ENCODE data around the gene ACOX3. TPM values are rescaled to one million over a fixed set of nuclear protein-coding genes. Genes with fewer than 3 reads are reported as not detected.

The ACOX3 gene
- polyA plus RNA-seq, 2 donors: 31.8 to 36.1 TPM

GRCh38 chr4:8325291-8325973 lies 115.1 kb downstream of the ACOX3 start:
- Histone ChIP-seq H3K36me3 (ENCODE audit: control insufficient read depth in 2 of 2, insufficient read depth in 2 of 2, low read length in 1 of 2) (no peaks in the 10 kb centered on the region), H3K4me1 (ENCODE audit: control insufficient read depth in 2 of 2, insufficient read depth in 2 of 2, low read length in 1 of 2) (peaks cover 0 to under 1% of the 10 kb centered on the region in 2 donors), H3K27me3 (ENCODE audit: control insufficient read depth in 1 of 2, insufficient read depth in 2 of 2, low read length in 2 of 2) (no peaks in the 10 kb centered on the region), H3K4me3 (ENCODE audit: low read depth in 1 of 2, low read length in 2 of 2) (no peak overlapping the region), H3K9me3 (ENCODE audit: control insufficient read depth in 2 of 2, insufficient read depth in 1 of 2, low read depth in 1 of 2, low read length in 1 of 2) (peaks cover 0 to 3% of the 10 kb centered on the region in 2 donors), H3K27ac (ENCODE audit: low read depth in 2 of 2, low read length in 1 of 2) (peak overlapping the region in 1 of 2 donors; percentile 23)
- WGBS, 2 donors: 80 to 81% methylated on average over 8 of the region's 8 CpGs

DNA sequence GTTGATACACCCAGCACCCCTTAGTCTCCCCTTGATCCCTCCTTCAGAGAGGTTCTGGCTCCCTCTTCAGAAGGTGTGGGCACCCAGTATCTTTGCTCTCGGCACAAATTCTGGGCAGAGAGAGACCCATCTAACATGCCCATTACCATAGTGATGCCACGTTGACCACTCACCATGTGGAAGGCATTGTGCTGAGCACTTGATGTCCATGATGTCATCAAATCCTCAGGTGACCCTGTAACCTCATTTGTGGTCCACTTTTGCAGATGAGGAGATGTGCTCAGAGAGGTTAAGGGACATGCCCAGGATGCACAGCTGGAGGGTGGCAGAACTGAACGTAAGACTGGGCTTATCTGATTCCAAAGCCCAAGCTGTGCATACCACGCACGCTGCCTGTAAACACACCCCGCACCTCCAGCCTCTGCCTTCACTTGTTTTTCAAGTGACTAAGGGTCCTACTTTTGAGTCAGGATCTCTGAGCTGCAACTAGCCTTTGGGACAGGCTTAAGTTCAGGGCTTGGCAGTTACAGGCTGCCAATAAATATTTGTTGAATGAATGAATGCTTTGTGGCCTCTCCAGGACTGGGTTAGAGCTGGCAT lies 115.8 kb downstream of the ACOX3 start:
- WGBS, 2 donors: 63 to 68% methylated on average over 6 of the region's 6 CpGs
- peaks cover 0 to 3% of the 10 kb centered on the region in 2 donors for H3K9me3 ChIP-seq (ENCODE audit: control insufficient read depth in 2 of 2, insufficient read depth in 1 of 2, low read depth in 1 of 2, low read length in 1 of 2)

DNA sequence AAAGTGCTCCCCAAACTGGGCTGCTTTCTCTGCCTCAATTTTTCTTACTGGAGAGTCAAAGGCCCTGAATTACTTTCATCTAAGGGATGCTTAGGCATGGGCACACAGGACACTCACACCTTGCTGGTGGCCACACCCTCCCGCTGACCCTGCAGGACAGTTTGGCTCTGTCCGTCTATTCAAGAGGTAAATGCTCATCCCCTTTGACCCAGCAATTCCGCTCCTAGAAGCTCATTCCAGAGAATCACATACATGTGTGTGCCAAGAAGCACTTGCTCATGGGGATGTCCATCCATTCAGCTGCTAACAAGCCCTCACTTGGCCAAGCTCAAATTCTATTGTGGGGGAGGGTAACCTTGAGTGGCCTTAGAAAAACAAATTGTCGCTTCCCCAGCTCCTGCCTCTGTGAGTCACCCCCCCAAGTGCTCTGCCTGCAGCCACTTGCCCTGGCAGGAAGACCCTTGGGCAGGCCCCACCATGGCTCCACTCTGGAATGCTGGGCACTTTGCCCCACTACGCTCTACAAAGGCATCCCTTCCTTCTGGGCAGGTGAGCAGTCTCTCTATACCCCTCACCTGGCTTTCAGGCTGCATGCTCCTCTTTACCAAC lies 116.5 kb downstream of the ACOX3 start:
- Histone ChIP-seq H3K4me1 (ENCODE audit: control insufficient read depth in 2 of 2, insufficient read depth in 2 of 2, low read length in 1 of 2) (peaks cover 0 to 7% of the 10 kb centered on the region in 2 donors), H3K27ac (ENCODE audit: low read depth in 2 of 2, low read length in 1 of 2) (no peak overlapping the region), H3K4me3 (ENCODE audit: low read depth in 1 of 2, low read length in 2 of 2) (no peak overlapping the region), H3K9me3 (ENCODE audit: control insufficient read depth in 2 of 2, insufficient read depth in 1 of 2, low read depth in 1 of 2, low read length in 1 of 2) (peaks cover 0 to 3% of the 10 kb centered on the region in 2 donors), H3K27me3 (ENCODE audit: control insufficient read depth in 1 of 2, insufficient read depth in 2 of 2, low read length in 2 of 2) (no peaks in the 10 kb centered on the region), H3K36me3 (ENCODE audit: control insufficient read depth in 2 of 2, insufficient read depth in 2 of 2, low read length in 1 of 2) (no peaks in the 10 kb centered on the region)
- 64 to 71% methylated on average over 5 of the region's 5 CpGs for WGBS, 2 donors

More for the DNA sequence above, 115.8 kb downstream of the ACOX3 start:
- peaks cover 0 to 5% of the 10 kb centered on the region in 2 donors for H3K4me1 ChIP-seq (ENCODE audit: control insufficient read depth in 2 of 2, insufficient read depth in 2 of 2, low read length in 1 of 2)
- H3K36me3 ChIP-seq (ENCODE audit: control insufficient read depth in 2 of 2, insufficient read depth in 2 of 2, low read length in 1 of 2): no peaks in the 10 kb centered on the region
- no peak overlapping the region for H3K27ac ChIP-seq (ENCODE audit: low read depth in 2 of 2, low read length in 1 of 2)
- no peak overlapping the region for H3K4me3 ChIP-seq (ENCODE audit: low read depth in 1 of 2, low read length in 2 of 2)
- H3K27me3 ChIP-seq (ENCODE audit: control insufficient read depth in 1 of 2, insufficient read depth in 2 of 2, low read length in 2 of 2): no peaks in the 10 kb centered on the region

DNA sequence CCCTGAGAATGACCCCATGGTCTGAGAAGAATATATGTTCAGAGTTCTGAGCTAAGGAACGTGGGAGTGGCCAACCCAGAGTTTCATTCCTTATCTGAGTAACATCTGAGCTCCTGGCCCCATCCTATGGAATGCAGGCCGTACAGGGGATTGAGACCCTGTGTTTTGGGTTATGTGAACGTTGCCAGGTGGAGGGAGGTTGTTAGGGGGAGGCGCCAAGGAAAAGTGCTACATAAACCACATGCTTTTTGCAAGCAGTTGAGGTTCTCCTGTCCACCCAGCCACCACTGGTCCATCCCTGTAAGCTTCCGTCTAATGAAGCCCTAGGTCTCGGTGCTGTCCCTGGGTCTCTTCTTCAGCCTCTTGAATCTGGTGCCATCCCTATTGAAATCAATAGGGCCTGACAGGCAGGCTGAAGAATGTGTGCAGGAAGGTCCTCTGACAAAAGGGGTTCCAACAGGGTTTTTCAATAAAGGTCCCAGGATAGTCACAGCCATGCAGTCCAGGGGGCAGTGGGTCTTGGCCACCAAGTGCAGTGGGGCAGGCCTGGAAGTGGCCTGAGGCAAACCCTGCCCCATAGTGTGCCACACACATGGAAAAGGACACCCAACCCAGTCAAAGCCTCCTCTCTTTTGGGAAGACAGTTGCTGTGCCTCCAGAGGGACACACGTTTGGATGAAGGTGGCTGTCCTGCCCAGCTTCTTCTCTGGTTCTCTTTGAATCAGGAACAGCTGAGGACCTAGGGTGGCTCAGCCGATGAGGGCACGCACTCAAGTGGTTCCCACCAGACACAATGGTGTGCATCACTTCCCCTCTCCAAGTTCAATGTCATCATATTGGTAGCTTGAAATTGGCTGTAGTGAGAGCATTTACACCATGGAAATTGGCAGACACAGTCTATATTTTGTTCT lies 117.5 kb downstream of the ACOX3 start:
- Histone ChIP-seq H3K27me3 (ENCODE audit: control insufficient read depth in 1 of 2, insufficient read depth in 2 of 2, low read length in 2 of 2) (no peaks in the 10 kb centered on the region), H3K4me1 (ENCODE audit: control insufficient read depth in 2 of 2, insufficient read depth in 2 of 2, low read length in 1 of 2) (peaks cover 0 to 7% of the 10 kb centered on the region in 2 donors), H3K27ac (ENCODE audit: low read depth in 2 of 2, low read length in 1 of 2) (no peak overlapping the region), H3K4me3 (ENCODE audit: low read depth in 1 of 2, low read length in 2 of 2) (no peak overlapping the region), H3K36me3 (ENCODE audit: control insufficient read depth in 2 of 2, insufficient read depth in 2 of 2, low read length in 1 of 2) (no peaks in the 10 kb centered on the region), H3K9me3 (ENCODE audit: control insufficient read depth in 2 of 2, insufficient read depth in 1 of 2, low read depth in 1 of 2, low read length in 1 of 2) (peaks cover 0 to 3% of the 10 kb centered on the region in 2 donors)
- WGBS, 2 donors: 81 to 86% methylated on average over 9 of the region's 9 CpGs

DNA sequence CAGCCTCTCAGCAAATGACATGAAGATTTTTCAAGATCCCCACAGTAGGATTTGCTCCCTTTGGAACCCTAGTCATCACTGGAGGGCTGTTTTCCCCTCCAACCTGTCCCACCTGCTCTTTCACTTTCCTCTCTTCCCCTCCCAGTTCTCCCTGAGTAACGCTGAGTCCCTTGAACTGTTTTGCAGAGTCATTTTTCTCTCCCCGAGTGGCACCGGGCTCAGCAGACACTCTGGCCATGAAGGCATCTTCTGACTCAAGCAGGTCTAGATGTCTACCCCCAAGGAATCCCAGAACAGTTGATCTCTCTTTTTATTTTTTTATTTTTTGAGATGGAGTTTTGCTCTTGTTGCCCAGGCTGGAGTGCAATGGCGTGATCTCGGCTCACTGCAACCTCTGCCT lies 118.8 kb downstream of the ACOX3 start:
- WGBS, 2 donors: 75% methylated on average over 5 of the region's 5 CpGs
- Histone ChIP-seq H3K4me1 (ENCODE audit: control insufficient read depth in 2 of 2, insufficient read depth in 2 of 2, low read length in 1 of 2) (peaks cover 0 to 7% of the 10 kb centered on the region in 2 donors), H3K4me3 (ENCODE audit: low read depth in 1 of 2, low read length in 2 of 2) (no peak overlapping the region), H3K27ac (ENCODE audit: low read depth in 2 of 2, low read length in 1 of 2) (no peak overlapping the region), H3K9me3 (ENCODE audit: control insufficient read depth in 2 of 2, insufficient read depth in 1 of 2, low read depth in 1 of 2, low read length in 1 of 2) (peaks cover 0 to 3% of the 10 kb centered on the region in 2 donors), H3K27me3 (ENCODE audit: control insufficient read depth in 1 of 2, insufficient read depth in 2 of 2, low read length in 2 of 2) (no peaks in the 10 kb centered on the region), H3K36me3 (ENCODE audit: control insufficient read depth in 2 of 2, insufficient read depth in 2 of 2, low read length in 1 of 2) (no peaks in the 10 kb centered on the region)

DNA sequence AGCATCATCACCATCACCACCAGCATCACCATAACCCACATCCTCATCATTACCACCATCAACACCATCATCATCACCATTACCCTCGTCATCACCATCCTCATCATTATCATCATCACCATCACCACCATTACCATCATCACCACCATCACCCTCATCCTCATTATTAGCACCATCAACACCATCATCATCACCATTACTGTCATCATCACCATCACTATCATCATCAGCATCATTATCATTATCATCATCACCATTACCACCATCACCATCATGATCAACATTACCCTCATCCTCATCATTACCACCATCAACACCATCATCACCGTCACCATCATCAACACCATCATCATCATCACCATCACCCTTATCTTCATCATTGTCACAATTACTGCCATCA lies 119.3 kb downstream of the ACOX3 start:
- no peak overlapping the region for H3K4me3 ChIP-seq (ENCODE audit: low read depth in 1 of 2, low read length in 2 of 2)
- H3K9me3 ChIP-seq (ENCODE audit: control insufficient read depth in 2 of 2, insufficient read depth in 1 of 2, low read depth in 1 of 2, low read length in 1 of 2): peaks cover 0 to 3% of the 10 kb centered on the region in 2 donors
- H3K36me3 ChIP-seq (ENCODE audit: control insufficient read depth in 2 of 2, insufficient read depth in 2 of 2, low read length in 1 of 2): no peaks in the 10 kb centered on the region
- no peaks in the 10 kb centered on the region for H3K27me3 ChIP-seq (ENCODE audit: control insufficient read depth in 1 of 2, insufficient read depth in 2 of 2, low read length in 2 of 2)
- 92 to 97% methylated on average over 2 of the region's 2 CpGs for WGBS, 2 donors
- H3K27ac ChIP-seq (ENCODE audit: low read depth in 2 of 2, low read length in 1 of 2): no peak overlapping the region
- peaks cover 0 to 7% of the 10 kb centered on the region in 2 donors for H3K4me1 ChIP-seq (ENCODE audit: control insufficient read depth in 2 of 2, insufficient read depth in 2 of 2, low read length in 1 of 2)

GRCh38 chr4:8320386-8320750 lies 120.2 kb downstream of the ACOX3 start:
- Histone ChIP-seq H3K9me3 (ENCODE audit: control insufficient read depth in 2 of 2, insufficient read depth in 1 of 2, low read depth in 1 of 2, low read length in 1 of 2) (peaks cover 0 to 6% of the 10 kb centered on the region in 2 donors), H3K4me1 (ENCODE audit: control insufficient read depth in 2 of 2, insufficient read depth in 2 of 2, low read length in 1 of 2) (peaks cover 4 to 15% of the 10 kb centered on the region in 2 donors), H3K4me3 (ENCODE audit: low read depth in 1 of 2, low read length in 2 of 2) (no peak overlapping the region), H3K27me3 (ENCODE audit: control insufficient read depth in 1 of 2, insufficient read depth in 2 of 2, low read length in 2 of 2) (no peaks in the 10 kb centered on the region), H3K36me3 (ENCODE audit: control insufficient read depth in 2 of 2, insufficient read depth in 2 of 2, low read length in 1 of 2) (no peaks in the 10 kb centered on the region), H3K27ac (ENCODE audit: low read depth in 2 of 2, low read length in 1 of 2) (peak overlapping the region in 1 of 2 donors; percentile 68)
- WGBS, 2 donors: 71 to 81% methylated on average over 2 of the region's 2 CpGs

DNA sequence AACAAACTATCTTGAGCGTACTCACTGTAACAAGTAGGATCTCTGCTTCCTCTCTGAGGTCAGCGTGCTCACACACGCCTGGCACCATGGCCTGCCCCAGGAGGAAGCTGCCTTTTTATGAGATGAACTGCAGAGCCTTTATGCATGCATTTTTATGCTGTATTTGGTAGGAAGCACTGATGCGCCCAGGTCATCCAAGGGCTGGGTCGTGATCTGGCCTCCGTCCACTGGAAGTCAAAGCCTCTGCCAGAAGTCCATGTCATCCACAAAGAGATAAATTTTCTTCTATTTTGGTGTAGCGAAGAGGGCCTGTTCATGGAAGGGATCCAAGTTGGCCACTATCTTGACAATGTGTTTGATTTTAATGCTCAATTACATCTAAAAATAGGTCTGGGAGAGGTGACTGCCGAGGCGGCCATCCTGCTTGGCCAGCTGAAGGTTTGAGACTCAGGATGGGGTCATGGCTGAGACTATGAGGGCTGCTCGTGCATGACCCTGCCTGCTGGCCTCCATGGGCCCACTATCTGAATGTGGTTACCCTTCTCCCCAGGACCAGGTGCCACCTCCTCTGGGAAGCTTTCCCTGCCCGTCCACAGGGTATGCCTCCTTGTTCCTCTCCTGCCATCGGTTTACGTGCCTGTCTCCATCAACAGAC lies 120.7 kb downstream of the ACOX3 start:
- H3K4me3 ChIP-seq (ENCODE audit: low read depth in 1 of 2, low read length in 2 of 2): no peak overlapping the region
- no peaks in the 10 kb centered on the region for H3K27me3 ChIP-seq (ENCODE audit: control insufficient read depth in 1 of 2, insufficient read depth in 2 of 2, low read length in 2 of 2)
- WGBS, 2 donors: 33 to 47% methylated on average over 13 of the region's 13 CpGs
- H3K4me1 ChIP-seq (ENCODE audit: control insufficient read depth in 2 of 2, insufficient read depth in 2 of 2, low read length in 1 of 2): peaks cover 6 to 16% of the 10 kb centered on the region in 2 donors
- H3K9me3 ChIP-seq (ENCODE audit: control insufficient read depth in 2 of 2, insufficient read depth in 1 of 2, low read depth in 1 of 2, low read length in 1 of 2): peaks cover 0 to 6% of the 10 kb centered on the region in 2 donors
- no peaks in the 10 kb centered on the region for H3K36me3 ChIP-seq (ENCODE audit: control insufficient read depth in 2 of 2, insufficient read depth in 2 of 2, low read length in 1 of 2)
- peak overlapping the region in 1 of 2 donors; percentile 68 for H3K27ac ChIP-seq (ENCODE audit: low read depth in 2 of 2, low read length in 1 of 2)

GRCh38 chr4:8319061-8319460 lies 121.5 kb downstream of the ACOX3 start:
- 75% methylated on average over 6 of the region's 6 CpGs for WGBS, 2 donors
- no peak overlapping the region for H3K27ac ChIP-seq (ENCODE audit: low read depth in 2 of 2, low read length in 1 of 2)
- no peaks in the 10 kb centered on the region for H3K36me3 ChIP-seq (ENCODE audit: control insufficient read depth in 2 of 2, insufficient read depth in 2 of 2, low read length in 1 of 2)
- H3K27me3 ChIP-seq (ENCODE audit: control insufficient read depth in 1 of 2, insufficient read depth in 2 of 2, low read length in 2 of 2): no peaks in the 10 kb centered on the region
- H3K4me1 ChIP-seq (ENCODE audit: control insufficient read depth in 2 of 2, insufficient read depth in 2 of 2, low read length in 1 of 2): peaks cover 6 to 16% of the 10 kb centered on the region in 2 donors
- no peak overlapping the region for H3K4me3 ChIP-seq (ENCODE audit: low read depth in 1 of 2, low read length in 2 of 2)
- H3K9me3 ChIP-seq (ENCODE audit: control insufficient read depth in 2 of 2, insufficient read depth in 1 of 2, low read depth in 1 of 2, low read length in 1 of 2): peaks cover 0 to 6% of the 10 kb centered on the region in 2 donors
